K562 (cell line): ENCODE results near the gene HOXB1. TPM values are rescaled to one million over a fixed set of nuclear protein-coding genes. Genes with fewer than 3 reads are reported as not detected.
A peak's percentile ranks its signal among the peaks of the same experiment; 100 is the strongest.

Experiments
- DPF2 ChIP-seq: fragments of 450-650 bp; IDR thresholded peaks from 2 replicates; pipeline ENCODE4 v1.6.1; 2016
- ETV1 ChIP-seq: fragments of 450-650 bp; conservative IDR thresholded peaks from 2 replicates; pipeline ENCODE4 v1.6.1; 2016; ENCODE audit warnings: missing genetic modification characterization, control low read depth, low read depth, missing compliant biosample characterization
- ETV5 ChIP-seq: sonication (generic); formaldehyde crosslinking; IDR thresholded peaks from 2 replicates; pipeline ENCODE4 v1.4.0; 2020; ENCODE audit warnings: low read depth, mild to moderate bottlenecking, missing genetic modification reagents
- ETV6 ChIP-seq, 3 experiments: fragments of 150-350 bp in 1 of 3; sonication (generic) in 1 of 3; formaldehyde crosslinking in 1 of 3; IDR thresholded peaks; 2 replicates each; pipeline versions ENCODE4 v1.6.1 to v1.8.0; 2014 to 2022; ENCODE audit warnings: borderline replicate concordance in 2 of 3, low read depth in 2 of 3, antibody characterized with exemption in 1 of 3, low read length in 1 of 3, mild to moderate bottlenecking in 1 of 3, missing genetic modification reagents in 1 of 3
- MXI1 ChIP-seq: IDR thresholded peaks from 2 replicates; pipeline ENCODE4 v1.6.1; 2011; ENCODE audit warnings: low read depth, mild to moderate bottlenecking, improper control_type of control experiment, low read length
- MYBL2 ChIP-seq, 2 experiments: fragments of 450-650 bp in 1 of 2; sonication (generic) in 1 of 2; formaldehyde crosslinking in 1 of 2; IDR thresholded peaks; 2 replicates each; pipeline versions ENCODE4 v1.6.1 to v1.8.1; 2017 to 2022; ENCODE audit warnings: borderline replicate concordance in 1 of 2, inconsistent platforms in 1 of 2, low read depth in 1 of 2, mild to moderate bottlenecking in 1 of 2, missing genetic modification reagents in 1 of 2, moderate library complexity in 1 of 2
- NR2C1 ChIP-seq, 2 experiments: fragments of 450-650 bp; IDR thresholded peaks; 2 replicates each; pipeline ENCODE4 v1.6.1; 2017; ENCODE audit warnings: mild to moderate bottlenecking in 2 of 2, antibody characterized with exemption in 1 of 2, inconsistent platforms in 1 of 2, missing compliant biosample characterization in 1 of 2, missing genetic modification characterization in 1 of 2
- NR4A1 ChIP-seq, 2 experiments: fragments of 250-450 bp in 1 of 2; fragments of 450-650 bp in 1 of 2; sonication (Bioruptor Pico) in 1 of 2; IDR thresholded peaks; 2 replicates each; pipeline versions ENCODE4 v1.4.0 to v1.6.1; 2016 to 2020; ENCODE audit warnings: mild to moderate bottlenecking in 2 of 2, missing compliant biosample characterization in 1 of 2, missing genetic modification characterization in 1 of 2, moderate library complexity in 1 of 2
- POLR2AphosphoS5 ChIP-seq: IDR thresholded peaks from 2 replicates; pipeline ENCODE4 v1.6.1; 2011; ENCODE audit warnings: mild to moderate bottlenecking, low read depth, low read length, moderate library complexity; ENCODE audit not compliant: control insufficient read depth, insufficient read depth
- RBM39 ChIP-seq: fragments of 200-400 bp; formaldehyde crosslinking; optimal IDR thresholded peaks from 2 replicates; pipeline ENCODE3; 2018; ENCODE audit warnings: low read depth, low read length
- RCOR1 ChIP-seq, 2 experiments: IDR thresholded peaks; 2 replicates each; pipeline ENCODE4 v1.6.1; 2012; ENCODE audit warnings: low read depth in 2 of 2, low read length in 2 of 2, borderline replicate concordance in 1 of 2, improper control_type of control experiment in 1 of 2
- RNF2 ChIP-seq: sonication (generic); IDR thresholded peaks from 2 replicates; pipeline ENCODE4 v1.6.1; 2016
- TAF9B ChIP-seq: fragments of 450-650 bp; IDR thresholded peaks from 2 replicates; pipeline ENCODE4 v1.6.1; 2018; ENCODE audit warnings: mild to moderate bottlenecking; ENCODE audit not compliant: partially characterized antibody
- TBP ChIP-seq: optimal IDR thresholded peaks from 2 replicates; pipeline ENCODE3; 2011; ENCODE audit warnings: low read depth, low read length, improper control_type of control experiment
- ZNF165 ChIP-seq: fragments of 250-450 bp; sonication (Bioruptor Pico); IDR thresholded peaks from 2 replicates; pipeline ENCODE4 v1.4.0; 2020; ENCODE audit warnings: borderline replicate concordance
- polyA plus RNA-seq, 8 experiments: library from polyadenylated mRNA; depleted of rRNA in 4 of 8; stranded (reverse) in 5 of 8; unstranded in 3 of 8; fragments of >200 nt; fragmentation: Nextera tagmentation in 2 of 8; fragmentation: Illumina TruSeq in 1 of 8; extraction: Ambion mirVana in 2 of 8; extraction: Trizol in 1 of 8; gene quantifications; 2 replicates each; pipeline versions ENCODE4 v1.2.1 to v1.2.3, GENCODE V29; 2011 to 2014; ENCODE audit warnings: inconsistent platforms in 1 of 8, missing spikeins in 1 of 8
- total RNA-seq, 7 experiments: library from RNA; depleted of rRNA in 6 of 7; stranded (reverse); fragments of >200 nt in 6 of 7; fragmentation: Illumina TruSeq in 2 of 7; extraction: Trizol in 2 of 7; gene quantifications; 2 replicates each; pipeline versions ENCODE4 v1.2.1 to v1.2.3, GENCODE V29; 2011 to 2021; ENCODE audit warnings: low replicate concordance in 1 of 7
- TF ChIP-seq, protein P1 (sequence below), 2 experiments: fragments of 450-650 bp; IDR thresholded peaks; 2 replicates each; pipeline ENCODE4 v1.6.1; 2018; ENCODE audit warnings: mild to moderate bottlenecking in 2 of 2, low read depth in 1 of 2; ENCODE audit not compliant: partially characterized antibody in 2 of 2
- TF ChIP-seq, protein P2 (sequence below): fragments of 250-450 bp; sonication (Bioruptor Pico); IDR thresholded peaks from 2 replicates; pipeline ENCODE4 v1.4.0; 2020; ENCODE audit warnings: mild to moderate bottlenecking, moderate library complexity
- TF ChIP-seq, protein P3 (sequence below): fragments of 450-650 bp; formaldehyde crosslinking; IDR thresholded peaks from 2 replicates; pipeline ENCODE4 v1.4.0; 2022; ENCODE audit warnings: missing genetic modification characterization
- TF ChIP-seq, protein P4 (sequence below): IDR thresholded peaks from 2 replicates; pipeline ENCODE4 v1.6.1; 2016; ENCODE audit warnings: missing genetic modification characterization, missing compliant biosample characterization

Gene HOXB1
- total and polyA plus RNA-seq, 9 of the 15 experiments (the other 6 are each of a cell fraction or from before 2014, with no cell fraction given): 0.04 TPM; not detected in 8

DNA sequence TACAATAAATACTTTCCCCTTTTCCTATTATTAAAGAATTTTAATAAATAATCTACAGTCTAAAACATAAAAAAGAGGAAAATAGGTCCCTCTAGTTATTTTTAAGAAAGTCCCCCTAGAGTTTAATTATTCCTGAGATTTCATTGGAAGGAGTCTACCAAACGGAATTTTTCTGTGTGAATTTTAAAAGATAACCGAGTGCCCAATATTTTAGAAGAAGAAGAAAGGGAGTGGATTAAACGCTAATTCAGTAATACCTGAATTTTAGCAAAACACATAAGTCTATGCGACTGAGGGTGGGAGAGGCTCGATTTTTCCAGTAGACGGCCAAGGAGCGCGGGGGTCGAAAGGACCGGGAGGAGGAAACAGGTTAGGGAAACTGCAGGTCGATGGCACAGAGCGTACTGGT lies 11.9 kb upstream of the HOXB1 start (continued):
- TF ChIP-seq, protein P1, sequence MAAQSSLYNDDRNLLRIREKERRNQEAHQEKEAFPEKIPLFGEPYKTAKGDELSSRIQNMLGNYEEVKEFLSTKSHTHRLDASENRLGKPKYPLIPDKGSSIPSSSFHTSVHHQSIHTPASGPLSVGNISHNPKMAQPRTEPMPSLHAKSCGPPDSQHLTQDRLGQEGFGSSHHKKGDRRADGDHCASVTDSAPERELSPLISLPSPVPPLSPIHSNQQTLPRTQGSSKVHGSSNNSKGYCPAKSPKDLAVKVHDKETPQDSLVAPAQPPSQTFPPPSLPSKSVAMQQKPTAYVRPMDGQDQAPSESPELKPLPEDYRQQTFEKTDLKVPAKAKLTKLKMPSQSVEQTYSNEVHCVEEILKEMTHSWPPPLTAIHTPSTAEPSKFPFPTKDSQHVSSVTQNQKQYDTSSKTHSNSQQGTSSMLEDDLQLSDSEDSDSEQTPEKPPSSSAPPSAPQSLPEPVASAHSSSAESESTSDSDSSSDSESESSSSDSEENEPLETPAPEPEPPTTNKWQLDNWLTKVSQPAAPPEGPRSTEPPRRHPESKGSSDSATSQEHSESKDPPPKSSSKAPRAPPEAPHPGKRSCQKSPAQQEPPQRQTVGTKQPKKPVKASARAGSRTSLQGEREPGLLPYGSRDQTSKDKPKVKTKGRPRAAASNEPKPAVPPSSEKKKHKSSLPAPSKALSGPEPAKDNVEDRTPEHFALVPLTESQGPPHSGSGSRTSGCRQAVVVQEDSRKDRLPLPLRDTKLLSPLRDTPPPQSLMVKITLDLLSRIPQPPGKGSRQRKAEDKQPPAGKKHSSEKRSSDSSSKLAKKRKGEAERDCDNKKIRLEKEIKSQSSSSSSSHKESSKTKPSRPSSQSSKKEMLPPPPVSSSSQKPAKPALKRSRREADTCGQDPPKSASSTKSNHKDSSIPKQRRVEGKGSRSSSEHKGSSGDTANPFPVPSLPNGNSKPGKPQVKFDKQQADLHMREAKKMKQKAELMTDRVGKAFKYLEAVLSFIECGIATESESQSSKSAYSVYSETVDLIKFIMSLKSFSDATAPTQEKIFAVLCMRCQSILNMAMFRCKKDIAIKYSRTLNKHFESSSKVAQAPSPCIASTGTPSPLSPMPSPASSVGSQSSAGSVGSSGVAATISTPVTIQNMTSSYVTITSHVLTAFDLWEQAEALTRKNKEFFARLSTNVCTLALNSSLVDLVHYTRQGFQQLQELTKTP (IDR thresholded peaks at IDR 0.05; ENCODE audit: low read depth in 1 of 2, partially characterized antibody in 2 of 2): no peak
- no peak for TF ChIP-seq ETV6 (IDR thresholded peaks at IDR 0.05; ENCODE audit: borderline replicate concordance in 1 of 2, low read depth in 2 of 2, low read length in 1 of 2)
- no peak for TF ChIP-seq ETV6 (CRISPR knock-in tag; IDR thresholded peaks at IDR 0.05; ENCODE audit: borderline replicate concordance)
- TF ChIP-seq RBM39: no peak
- no peak for TF ChIP-seq NR4A1 (CRISPR knock-in tag; IDR thresholded peaks at IDR 0.05)
- TF ChIP-seq NR4A1 (tag; IDR thresholded peaks at IDR 0.05): no peak
- TF ChIP-seq, protein P2, sequence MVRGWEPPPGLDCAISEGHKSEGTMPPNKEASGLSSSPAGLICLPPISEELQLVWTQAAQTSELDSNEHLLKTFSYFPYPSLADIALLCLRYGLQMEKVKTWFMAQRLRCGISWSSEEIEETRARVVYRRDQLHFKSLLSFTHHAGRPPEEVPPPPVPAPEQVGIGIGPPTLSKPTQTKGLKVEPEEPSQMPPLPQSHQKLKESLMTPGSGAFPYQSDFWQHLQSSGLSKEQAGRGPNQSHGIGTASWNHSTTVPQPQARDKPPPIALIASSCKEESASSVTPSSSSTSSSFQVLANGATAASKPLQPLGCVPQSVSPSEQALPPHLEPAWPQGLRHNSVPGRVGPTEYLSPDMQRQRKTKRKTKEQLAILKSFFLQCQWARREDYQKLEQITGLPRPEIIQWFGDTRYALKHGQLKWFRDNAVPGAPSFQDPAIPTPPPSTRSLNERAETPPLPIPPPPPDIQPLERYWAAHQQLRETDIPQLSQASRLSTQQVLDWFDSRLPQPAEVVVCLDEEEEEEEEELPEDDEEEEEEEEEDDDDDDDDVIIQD (CRISPR knock-in tag): no peak
- no peak for TF ChIP-seq NR2C1 (IDR thresholded peaks at IDR 0.05)
- no peak for TF ChIP-seq NR2C1 (tag; IDR thresholded peaks at IDR 0.05)
- TF ChIP-seq, protein P3, sequence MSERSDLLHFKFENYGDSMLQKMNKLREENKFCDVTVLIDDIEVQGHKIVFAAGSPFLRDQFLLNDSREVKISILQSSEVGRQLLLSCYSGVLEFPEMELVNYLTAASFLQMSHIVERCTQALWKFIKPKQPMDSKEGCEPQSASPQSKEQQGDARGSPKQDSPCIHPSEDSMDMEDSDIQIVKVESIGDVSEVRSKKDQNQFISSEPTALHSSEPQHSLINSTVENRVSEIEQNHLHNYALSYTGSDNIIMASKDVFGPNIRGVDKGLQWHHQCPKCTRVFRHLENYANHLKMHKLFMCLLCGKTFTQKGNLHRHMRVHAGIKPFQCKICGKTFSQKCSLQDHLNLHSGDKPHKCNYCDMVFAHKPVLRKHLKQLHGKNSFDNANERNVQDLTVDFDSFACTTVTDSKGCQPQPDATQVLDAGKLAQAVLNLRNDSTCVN (CRISPR knock-in tag): 0 out of 2 replicates have a peak, but pooled peaks have one; percentile 15
- TF ChIP-seq MXI1: no peak
- TF ChIP-seq DPF2: no peak
- peak; percentile 30 for TF ChIP-seq TAF9B
- no peak for TF ChIP-seq TBP
- TF ChIP-seq POLR2AphosphoS5: 0 out of 2 replicates have a peak, but pooled peaks have one; percentile 4
- TF ChIP-seq ETV5 (CRISPR knock-in tag): no peak
- no peak for TF ChIP-seq RCOR1 (IDR thresholded peaks at IDR 0.05; ENCODE audit: borderline replicate concordance in 1 of 2, low read depth in 2 of 2, low read length in 2 of 2)
- TF ChIP-seq, protein P4, sequence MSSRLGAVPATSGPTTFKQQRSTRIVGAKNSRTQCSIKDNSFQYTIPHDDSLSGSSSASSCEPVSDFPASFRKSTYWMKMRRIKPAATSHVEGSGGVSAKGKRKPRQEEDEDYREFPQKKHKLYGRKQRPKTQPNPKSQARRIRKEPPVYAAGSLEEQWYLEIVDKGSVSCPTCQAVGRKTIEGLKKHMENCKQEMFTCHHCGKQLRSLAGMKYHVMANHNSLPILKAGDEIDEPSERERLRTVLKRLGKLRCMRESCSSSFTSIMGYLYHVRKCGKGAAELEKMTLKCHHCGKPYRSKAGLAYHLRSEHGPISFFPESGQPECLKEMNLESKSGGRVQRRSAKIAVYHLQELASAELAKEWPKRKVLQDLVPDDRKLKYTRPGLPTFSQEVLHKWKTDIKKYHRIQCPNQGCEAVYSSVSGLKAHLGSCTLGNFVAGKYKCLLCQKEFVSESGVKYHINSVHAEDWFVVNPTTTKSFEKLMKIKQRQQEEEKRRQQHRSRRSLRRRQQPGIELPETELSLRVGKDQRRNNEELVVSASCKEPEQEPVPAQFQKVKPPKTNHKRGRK (tag): no peak
- TF ChIP-seq MYBL2 (IDR thresholded peaks at IDR 0.05; ENCODE audit: low read depth): no peak
- TF ChIP-seq MYBL2 (CRISPR knock-in tag; IDR thresholded peaks at IDR 0.05; ENCODE audit: borderline replicate concordance): no peak
- TF ChIP-seq ZNF165 (CRISPR knock-in tag): no peak
- TF ChIP-seq RNF2: no peak
- TF ChIP-seq ETV1 (tag): no peak
